ENCODE measurements around the gene TOR4A. TPM values are rescaled to one million over a fixed set of nuclear protein-coding genes. Genes with fewer than 3 reads are reported as not detected.
A peak's percentile ranks its signal among the peaks of the same experiment; 100 is the strongest.

TOR4A gene
- total RNA-seq, 1 donor from 2014 or later = 8.0 TPM

GRCh38 chr9:137317718-137318511 is 40.4 kb downstream of the TOR4A start:
- H3K9me3 Mint-ChIP-seq (ENCODE audit: low read depth) = no peaks in the 10 kb centered on the region
- H3K27me3 Mint-ChIP-seq = no peaks in the 10 kb centered on the region
- H3K4me1 Mint-ChIP-seq (ENCODE audit: low read depth) = peaks cover 7% of the 10 kb centered on the region
- no peaks in the 10 kb centered on the region for H3K36me3 Mint-ChIP-seq (ENCODE audit: insufficient read depth)
- no peak overlapping the region for H3K27ac Mint-ChIP-seq
- no peak for TF ChIP-seq CTCF (IDR thresholded peaks at IDR 0.05; ENCODE audit: unreplicated experiment)
- no peak overlapping the region for H3K4me3 Mint-ChIP-seq (ENCODE audit: low read depth)
- no peak for DNase-seq (ENCODE audit: low spot score, unreplicated experiment)

- peaks cover 5% of the 10 kb centered on the region for H3K4me1 Mint-ChIP-seq (ENCODE audit: low read depth)
- no peak overlapping the region for H3K27ac Mint-ChIP-seq
- TF ChIP-seq CTCF (IDR thresholded peaks at IDR 0.05; ENCODE audit: unreplicated experiment) = no peak
- DNase-seq (ENCODE audit: low spot score, unreplicated experiment) = no peak
- no peaks in the 10 kb centered on the region for H3K9me3 Mint-ChIP-seq (ENCODE audit: low read depth)
- H3K36me3 Mint-ChIP-seq (ENCODE audit: insufficient read depth) = no peaks in the 10 kb centered on the region
- H3K27me3 Mint-ChIP-seq = no peaks in the 10 kb centered on the region
- H3K4me3 Mint-ChIP-seq (ENCODE audit: low read depth) = no peak overlapping the region
Measured at GRCh38 chr9:137318602-137319001, 41.1 kb downstream of the TOR4A start.

- H3K4me1 Mint-ChIP-seq (ENCODE audit: low read depth) = peaks cover 2% of the 10 kb centered on the region
- no peak overlapping the region for H3K4me3 Mint-ChIP-seq (ENCODE audit: low read depth)
- peak; percentile 49 for TF ChIP-seq CTCF (IDR thresholded peaks at IDR 0.05; ENCODE audit: unreplicated experiment)
- no peaks in the 10 kb centered on the region for H3K9me3 Mint-ChIP-seq (ENCODE audit: low read depth)
- no peaks in the 10 kb centered on the region for H3K36me3 Mint-ChIP-seq (ENCODE audit: insufficient read depth)
- DNase-seq (ENCODE audit: low spot score, unreplicated experiment) = peak; percentile 36
- no peaks in the 10 kb centered on the region for H3K27me3 Mint-ChIP-seq
- no peak overlapping the region for H3K27ac Mint-ChIP-seq
Measured at GRCh38 chr9:137319011-137319738, 41.6 kb downstream of the TOR4A start.

- TF ChIP-seq CTCF (IDR thresholded peaks at IDR 0.05; ENCODE audit: unreplicated experiment) = no peak
- no peaks in the 10 kb centered on the region for H3K9me3 Mint-ChIP-seq (ENCODE audit: low read depth)
- no peak overlapping the region for H3K4me3 Mint-ChIP-seq (ENCODE audit: low read depth)
- H3K36me3 Mint-ChIP-seq (ENCODE audit: insufficient read depth) = peaks cover under 1% of the 10 kb centered on the region
- H3K4me1 Mint-ChIP-seq (ENCODE audit: low read depth) = peaks cover 1% of the 10 kb centered on the region
- H3K27ac Mint-ChIP-seq = no peak overlapping the region
- no peaks in the 10 kb centered on the region for H3K27me3 Mint-ChIP-seq
- no peak for DNase-seq (ENCODE audit: low spot score, unreplicated experiment)
Measured at GRCh38 chr9:137319739-137320551, 42.4 kb downstream of the TOR4A start.
